B cell (primary cell): ENCODE measurements around the gene PEX10. TPM values are rescaled to one million over a fixed set of nuclear protein-coding genes. Genes with fewer than 3 reads are reported as not detected.

ENCODE experiments used
- ATAC-seq: fragments of 200-7000 bp; cut with Tn5 transposase; one replicate; pipeline ENCODE4 v1.10.0; 2021; ENCODE audit warnings: low read depth, mild to moderate bottlenecking, moderate number of reproducible peaks, moderate library complexity
- CTCF ChIA-PET: fragments of 350-600 bp; sonication (Branson Sonifier 250); formaldehyde crosslinking; loops from one replicate; lab custom pipeline; 2021; ENCODE audit warnings: antibody characterized with exemption, inconsistent platforms; lab: Charles Lee
- POLR2A ChIA-PET: fragments of 350-600 bp; sonication (Branson Sonifier 250); formaldehyde crosslinking; loops from one replicate; lab custom pipeline; 2021; ENCODE audit warnings: antibody characterized with exemption; lab: Charles Lee
- DNase-seq: peaks from one replicate; pipeline ENCODE4 v3.0.0; 2013
- H2AFZ ChIP-seq: 2 replicates; pipeline ENCODE4 v1.6.1; 2012; ENCODE audit warnings: mild to moderate bottlenecking, low read depth, low read length; ENCODE audit not compliant: insufficient read depth, poor library complexity, severe bottlenecking
- H3K27ac ChIP-seq, 2 donors: 1 replicate in 1 of 2; 2 replicates in 1 of 2; pipeline ENCODE4 v1.5.1; 2012 to 2013; ENCODE audit warnings: low read length in 2 of 2, mild to moderate bottlenecking in 2 of 2, moderate library complexity in 1 of 2
- H3K27me3 ChIP-seq, 4 experiments: fragments of 200-600 bp in 1 of 4; sonication (generic) in 1 of 4; replicated peaks in 1 of 4; 1 replicate in 2 of 4; 2 replicates in 2 of 4; pipeline versions ENCODE4 v1.6.1 to v1.7.0; 2013 to 2016; ENCODE audit warnings: low read length in 3 of 4, mild to moderate bottlenecking in 2 of 4, mixed read lengths in 1 of 4, moderate library complexity in 1 of 4; ENCODE audit not compliant: insufficient read depth in 4 of 4, control insufficient read depth in 3 of 4; ENCODE audit errors: control extremely low read depth in 1 of 4
- H3K36me3 ChIP-seq, 2 experiments: replicated peaks in 1 of 2; 1 replicate in 1 of 2; 2 replicates in 1 of 2; pipeline versions ENCODE4 v1.6.1 to v1.7.1; 2013; ENCODE audit warnings: low read length in 1 of 2; ENCODE audit not compliant: insufficient read depth in 2 of 2, control insufficient read depth in 1 of 2; ENCODE audit errors: control extremely low read depth in 1 of 2, extremely low read depth in 1 of 2
- H3K4me1 ChIP-seq, 2 donors: fragments of 200-600 bp in 1 of 2; sonication (generic) in 1 of 2; 1 replicate in 1 of 2; 2 replicates in 1 of 2; pipeline versions ENCODE4 v1.5.1 to v1.6.1; 2013 to 2017; ENCODE audit warnings: low read length in 2 of 2; ENCODE audit not compliant: control insufficient read depth in 2 of 2, insufficient read depth in 2 of 2
- H3K4me2 ChIP-seq: replicated peaks from 2 replicates; pipeline ENCODE3; 2012; ENCODE audit warnings: mild to moderate bottlenecking, low read depth, low read length; ENCODE audit not compliant: poor library complexity, severe bottlenecking
- H3K4me3 ChIP-seq, 5 experiments: fragments of 200-600 bp in 1 of 5; sonication (generic) in 1 of 5; 1 replicate in 3 of 5; 2 replicates in 2 of 5; pipeline versions ENCODE4 v1.5.1 to v1.7.0; 2011 to 2016; ENCODE audit warnings: low read length in 4 of 5, mild to moderate bottlenecking in 4 of 5, low read depth in 2 of 5, control low read depth in 1 of 5, moderate library complexity in 1 of 5; ENCODE audit not compliant: insufficient read depth in 1 of 5; ENCODE audit errors: control extremely low read depth in 1 of 5, extremely low read depth in 1 of 5
- H3K79me2 ChIP-seq: fragments of 200-600 bp; sonication (generic); one replicate; pipeline ENCODE4 v1.6.0; 2016; ENCODE audit warnings: low read length; ENCODE audit not compliant: control insufficient read depth, insufficient read depth
- H3K9ac ChIP-seq: fragments of 200-600 bp; sonication (generic); 2 replicates; pipeline ENCODE4 v1.6.1; 2017; ENCODE audit warnings: mild to moderate bottlenecking, low read length, moderate library complexity
- H3K9me3 ChIP-seq, 3 donors: one replicate each; pipeline versions ENCODE4 v1.6.1 to v1.7.1; 2013; ENCODE audit warnings: low read length in 2 of 3; ENCODE audit not compliant: control insufficient read depth in 2 of 3, insufficient read depth in 1 of 3; ENCODE audit errors: control extremely low read depth in 1 of 3
- H4K20me1 ChIP-seq: 2 replicates; pipeline ENCODE4 v1.6.0; 2012; ENCODE audit warnings: mild to moderate bottlenecking, low read length; ENCODE audit not compliant: insufficient read depth, control insufficient read depth, poor library complexity, severe bottlenecking
- H3K27ac Mint-ChIP-seq: one replicate; pipeline ENCODE4 v1.8.0; 2021; ENCODE audit warnings: mixed read lengths
- H3K27me3 Mint-ChIP-seq: one replicate; pipeline ENCODE4 v1.8.0; 2021; ENCODE audit warnings: mixed read lengths
- H3K4me1 Mint-ChIP-seq: one replicate; pipeline ENCODE4 v1.8.0; 2021; ENCODE audit warnings: mixed read lengths
- H3K4me3 Mint-ChIP-seq: one replicate; pipeline ENCODE4 v1.8.0; 2021; ENCODE audit warnings: mixed read lengths
- H3K9me3 Mint-ChIP-seq: one replicate; pipeline ENCODE4 v1.8.0; 2022; ENCODE audit warnings: mixed read lengths; ENCODE audit not compliant: insufficient read depth
- CTCF ChIP-seq: fragments of 200-600 bp; IDR thresholded peaks from one replicate; pipeline ENCODE4 v1.8.0; 2022; ENCODE audit warnings: antibody characterized with exemption, mild to moderate bottlenecking
- EZH2 ChIP-seq: IDR thresholded peaks from 2 replicates; pipeline ENCODE4 v1.6.1; 2012; ENCODE audit warnings: borderline replicate concordance, low read depth, mild to moderate bottlenecking, moderate library complexity, low read length; ENCODE audit not compliant: insufficient read depth, poor library complexity, severe bottlenecking
- WGBS: methylation state at CpG from one replicate; pipeline ENCODE4 v1.1.5; 2013; ENCODE audit warnings: missing lambda C conversion rate; ENCODE audit not compliant: insufficient coverage; 5-methylcytosine and 5-hydroxymethylcytosine counted together
- intact Hi-C: fragments of 100-400 bp; cut with micrococcal nuclease; formaldehyde crosslinking; loops from one replicate; pipeline ENCODE4 v1.10.0; 2022
- polyA plus RNA-seq: library from polyadenylated mRNA; depleted of rRNA; stranded (reverse); fragments of >200 nt; gene quantifications from 2 replicates; pipeline ENCODE4 v1.2.3, GENCODE V29; 2012
- total RNA-seq, 2 donors: library from RNA; stranded (reverse); fragments of 120-200 nt in 1 of 2; gene quantifications; 1 replicate in 1 of 2; 2 replicates in 1 of 2; pipeline versions ENCODE4 v1.2.3 to v1.2.4, GENCODE V29; 2013 to 2022

PEX10 gene
- total and polyA plus RNA-seq, 2 donors (not counting 1 experiment from before 2014, with no cell fraction given): 13.5 to 18.4 TPM

- Histone ChIP-seq H3K79me2 (no peaks in the 10 kb centered on the region), H3K4me1 (no peaks in the 10 kb centered on the region), H3K9me3 (peaks cover 0 to 4% (median 2%) of the 10 kb centered on the region in 3 donors), H4K20me1 (no peaks in the 10 kb centered on the region), H2AFZ (no peak overlapping the region), H3K4me2 (no peak overlapping the region), H3K9ac (no peak overlapping the region), H3K27ac (no peak overlapping the region), H3K4me3 (no peak overlapping the region), H3K27me3 (no peaks in the 10 kb centered on the region), H3K36me3 (no peaks in the 10 kb centered on the region)
- Mint-ChIP-seq H3K27ac (no peak overlapping the region), H3K27me3 (no peaks in the 10 kb centered on the region), H3K9me3 (peaks cover 3% of the 10 kb centered on the region), H3K4me3 (no peak overlapping the region), H3K4me1 (no peaks in the 10 kb centered on the region)
- 99% methylated on average over 5 of the region's 8 CpGs for WGBS
- intact Hi-C loops: no loop called here
- no peak for ATAC-seq
- ChIA-PET POLR2A (no interaction called here), CTCF (interaction anchor here (1.0 to 1.2 kb wide), 2 partner anchors 57 to 173 kb away, joined by 3 read pairs; partner anchors contain the start of gene FAAP20)
- DNase-seq: no peak
- TF ChIP-seq EZH2 (no peak), CTCF (no peak)
Observed at GRCh38 chr1:2368053-2368744, 44.2 kb downstream of the PEX10 start.

GRCh38 chr1:2363847-2364513, 48.4 kb downstream of the PEX10 start:
- no CpG with 5 or more reads among the region's 2 CpGs for WGBS
- no peaks in the 10 kb centered on the region for H3K36me3 ChIP-seq
- H3K4me3 Mint-ChIP-seq: no peak overlapping the region
- H2AFZ ChIP-seq: no peak overlapping the region
- no peak overlapping the region for H3K27ac Mint-ChIP-seq
- TF ChIP-seq CTCF (no peak), EZH2 (no peak)
- DNase-seq (no peak), ATAC-seq (no peak)
- H3K4me1 Mint-ChIP-seq: no peaks in the 10 kb centered on the region
- no peaks in the 10 kb centered on the region for H3K79me2 ChIP-seq
- H3K9ac ChIP-seq: no peak overlapping the region
- H3K27me3 Mint-ChIP-seq: no peaks in the 10 kb centered on the region
- intact Hi-C loops: no loop called here
- no peak overlapping the region for H3K4me2 ChIP-seq
- no peaks in the 10 kb centered on the region for H4K20me1 ChIP-seq
- H3K4me1 ChIP-seq: no peaks in the 10 kb centered on the region
- no peak overlapping the region for H3K27ac ChIP-seq
- CTCF ChIA-PET: interaction anchor here (1.4 kb wide), 1 partner anchor 169 kb away, joined by 5 read pairs; the partner anchor contains the start of gene FAAP20
- POLR2A ChIA-PET: no interaction called here
- no peaks in the 10 kb centered on the region for H3K27me3 ChIP-seq
- H3K4me3 ChIP-seq: no peak overlapping the region
- peaks cover 3% of the 10 kb centered on the region for H3K9me3 Mint-ChIP-seq
- H3K9me3 ChIP-seq: peaks cover 0 to 7% (median 2%) of the 10 kb centered on the region in 3 donors
